Epidermal melanocyte (primary cell): ENCODE data around the gene LHX5.

Experiments used
- DNase-seq: peaks from one replicate; pipeline ENCODE4 v3.0.0; 2011; ENCODE audit warnings: low spot score; ENCODE audit not compliant: insufficient read length

The LHX5 gene

GRCh38 chr12:113440947-113441782, 30.5 kb downstream of the LHX5 start:
- DNase-seq = no peak

DNA sequence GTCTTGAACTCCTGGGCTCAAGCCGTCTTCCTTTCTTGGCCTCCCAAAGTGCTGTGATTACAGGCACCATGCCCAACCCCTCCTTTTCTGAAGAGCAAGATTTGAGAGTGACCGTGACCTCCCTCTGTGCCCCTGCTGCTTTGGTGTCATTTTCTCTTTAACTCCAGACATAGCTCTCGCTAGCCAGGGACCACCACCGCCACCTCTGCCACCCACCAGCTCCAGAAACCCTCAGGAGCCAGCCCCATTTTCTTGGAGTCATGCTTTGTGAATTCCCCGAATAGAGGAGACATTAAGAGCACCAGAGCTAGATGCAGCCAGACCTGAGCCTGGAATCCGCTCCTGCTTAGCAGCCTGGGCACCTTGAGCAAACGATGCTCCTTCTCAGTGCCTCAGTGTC, 31.3 kb downstream of the LHX5 start:
- DNase-seq = no peak

DNA sequence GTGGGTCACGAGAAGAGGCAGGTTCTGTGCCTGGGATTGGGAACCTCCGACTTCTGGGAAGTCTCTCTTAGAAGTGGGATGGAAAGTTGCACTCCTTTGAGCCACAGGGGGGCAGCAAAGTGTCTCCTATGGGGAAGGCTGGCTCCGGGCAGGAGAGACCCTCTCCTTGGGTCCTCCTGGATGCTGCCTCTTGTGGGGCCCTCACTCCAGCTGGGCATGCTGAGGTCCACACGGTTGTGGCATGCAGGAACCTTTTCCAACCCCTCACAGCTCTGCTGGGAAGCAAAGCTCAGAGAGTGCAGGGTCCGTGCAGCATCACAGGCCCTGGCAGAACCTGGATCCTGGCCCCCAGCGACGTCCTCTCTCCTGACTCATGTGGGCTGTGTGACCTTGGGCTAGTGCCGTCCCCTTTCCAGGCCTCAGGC, 32.1 kb downstream of the LHX5 start:
- DNase-seq = no peak

DNA sequence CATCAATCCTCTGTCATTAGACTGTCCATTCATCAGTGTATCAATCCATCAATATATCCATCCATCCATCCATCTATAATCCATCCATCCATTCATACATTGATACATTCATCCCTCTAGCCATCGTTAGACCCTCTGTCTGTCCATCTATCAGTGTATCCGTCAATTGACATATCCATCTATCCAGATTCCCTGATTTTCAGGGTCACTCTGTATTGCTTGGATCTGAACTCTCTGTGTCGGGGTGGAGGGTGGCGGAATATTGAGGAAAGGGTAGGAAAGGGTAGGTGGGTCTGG, 32.4 kb downstream of the LHX5 start:
- DNase-seq = no peak

- DNase-seq = no peak
Observed at GRCh38 chr12:113438523-113439300, 33.0 kb downstream of the LHX5 start.

GRCh38 chr12:113437729-113438100, 34.0 kb downstream of the LHX5 start:
- no peak for DNase-seq

- no peak for DNase-seq
Observed at GRCh38 chr12:113436993-113437728, 34.5 kb downstream of the LHX5 start.

DNA sequence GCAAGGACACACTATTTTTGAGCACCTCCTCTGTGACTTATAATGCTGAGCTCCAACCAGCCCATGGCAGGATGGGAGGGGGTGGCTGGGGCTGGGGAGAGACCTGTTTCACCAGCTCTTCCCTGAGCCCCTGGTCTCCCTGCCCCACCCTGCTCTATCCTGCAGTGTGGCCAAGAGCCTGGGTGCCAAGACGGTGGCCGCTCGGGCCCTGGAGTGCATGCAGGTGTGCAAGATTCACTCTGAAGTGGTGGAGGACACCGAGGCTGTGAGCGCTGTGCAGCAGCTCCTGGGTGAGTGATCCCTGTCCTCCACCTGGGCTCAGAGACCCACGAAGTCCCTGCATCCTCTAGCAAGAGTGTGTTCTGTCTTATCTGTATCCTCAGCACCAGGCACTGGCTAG, 35.1 kb downstream of the LHX5 start:
- DNase-seq = no peak

GRCh38 chr12:113435367-113435766, 36.3 kb downstream of the LHX5 start:
- DNase-seq = no peak

- DNase-seq = no peak
Observed at GRCh38 chr12:113432986-113433385, 38.7 kb downstream of the LHX5 start.

DNA sequence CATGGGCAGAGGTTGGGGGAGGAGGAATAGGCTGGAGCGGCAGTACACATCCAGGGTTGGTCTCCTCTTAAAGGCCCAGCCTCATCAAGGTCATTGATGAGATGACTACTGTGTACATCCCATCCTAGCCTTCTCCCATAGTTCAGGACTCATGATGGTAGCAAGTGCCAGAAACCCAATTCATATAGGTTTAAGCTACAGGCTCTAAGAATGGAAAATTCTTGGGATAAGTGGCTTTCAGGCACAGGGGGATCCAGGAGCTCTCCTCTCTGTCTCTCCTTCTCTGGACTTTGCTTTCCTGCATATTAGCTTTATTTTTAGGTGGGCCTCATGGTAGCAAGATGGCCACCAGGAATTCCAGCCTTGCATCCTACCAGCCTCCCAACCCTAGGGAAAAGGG, 43.2 kb downstream of the LHX5 start:
- no peak for DNase-seq

GRCh38 chr12:113427882-113428281, 43.8 kb downstream of the LHX5 start:
- DNase-seq = no peak

- no peak for DNase-seq
Observed at GRCh38 chr12:113425960-113426453, 45.7 kb downstream of the LHX5 start.

DNA sequence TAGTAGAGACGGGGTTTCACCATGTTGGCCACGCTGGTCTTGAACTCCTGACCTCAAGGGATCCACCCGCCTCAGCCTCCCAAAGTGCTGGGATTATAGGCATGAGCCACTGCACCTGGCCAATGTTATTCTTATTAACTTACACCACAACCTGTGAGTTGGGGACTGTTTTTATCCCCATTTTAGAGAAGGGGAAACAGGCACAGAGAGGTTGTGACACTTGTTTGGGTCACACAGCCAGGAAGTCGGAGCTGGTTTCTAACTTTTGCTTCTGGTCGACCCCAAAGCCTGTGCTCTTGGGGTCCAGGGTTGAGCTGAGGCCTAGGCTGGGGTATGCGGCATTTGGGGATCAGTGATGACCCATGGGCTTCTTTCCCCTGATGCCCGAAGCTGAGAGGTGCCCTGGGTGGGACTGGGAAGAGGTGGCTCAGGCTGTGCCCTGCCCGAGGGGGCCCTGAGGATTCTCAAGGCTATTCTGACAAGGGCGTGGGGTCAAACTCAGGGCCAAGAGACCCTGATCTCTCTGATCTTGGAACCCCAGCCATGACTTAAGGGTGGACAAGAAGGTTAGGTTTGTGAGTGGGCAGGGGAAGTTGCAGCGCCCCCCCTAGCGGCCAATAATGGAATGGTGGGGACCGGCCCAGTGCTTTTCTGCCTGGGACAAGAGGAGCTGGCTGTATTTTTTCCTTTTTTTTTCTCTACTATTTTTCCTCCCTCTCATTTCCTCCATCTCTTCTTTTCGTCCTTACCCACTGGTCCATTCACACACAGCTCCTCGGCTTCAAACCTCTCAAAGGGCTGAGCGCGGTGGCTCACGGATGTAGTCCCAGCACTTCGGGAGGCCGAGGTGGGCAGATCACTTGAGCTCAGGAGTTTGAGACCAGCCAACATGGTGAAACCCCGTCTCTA, 46.5 kb downstream of the LHX5 start:
- DNase-seq = peak; percentile 51

DNA sequence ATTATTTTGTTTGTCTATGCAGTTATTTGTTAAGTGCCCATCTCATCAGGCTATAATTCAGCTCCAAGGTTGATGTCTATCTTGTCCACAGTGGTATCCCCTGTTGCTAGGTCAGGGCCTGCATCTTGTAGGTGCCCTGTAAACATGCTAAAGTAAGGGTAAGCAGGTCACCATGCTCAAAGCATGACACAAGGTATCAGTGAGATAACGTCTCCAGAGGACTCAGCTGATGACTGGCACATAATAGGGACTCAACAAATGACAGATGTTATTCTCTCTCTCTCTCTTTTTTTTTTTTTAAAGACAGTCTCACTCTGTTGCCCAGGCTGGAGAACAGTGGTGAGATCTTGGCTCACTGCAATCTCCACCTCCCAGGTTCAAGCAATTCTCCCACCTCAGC, 47.2 kb downstream of the LHX5 start:
- no peak for DNase-seq

DNA sequence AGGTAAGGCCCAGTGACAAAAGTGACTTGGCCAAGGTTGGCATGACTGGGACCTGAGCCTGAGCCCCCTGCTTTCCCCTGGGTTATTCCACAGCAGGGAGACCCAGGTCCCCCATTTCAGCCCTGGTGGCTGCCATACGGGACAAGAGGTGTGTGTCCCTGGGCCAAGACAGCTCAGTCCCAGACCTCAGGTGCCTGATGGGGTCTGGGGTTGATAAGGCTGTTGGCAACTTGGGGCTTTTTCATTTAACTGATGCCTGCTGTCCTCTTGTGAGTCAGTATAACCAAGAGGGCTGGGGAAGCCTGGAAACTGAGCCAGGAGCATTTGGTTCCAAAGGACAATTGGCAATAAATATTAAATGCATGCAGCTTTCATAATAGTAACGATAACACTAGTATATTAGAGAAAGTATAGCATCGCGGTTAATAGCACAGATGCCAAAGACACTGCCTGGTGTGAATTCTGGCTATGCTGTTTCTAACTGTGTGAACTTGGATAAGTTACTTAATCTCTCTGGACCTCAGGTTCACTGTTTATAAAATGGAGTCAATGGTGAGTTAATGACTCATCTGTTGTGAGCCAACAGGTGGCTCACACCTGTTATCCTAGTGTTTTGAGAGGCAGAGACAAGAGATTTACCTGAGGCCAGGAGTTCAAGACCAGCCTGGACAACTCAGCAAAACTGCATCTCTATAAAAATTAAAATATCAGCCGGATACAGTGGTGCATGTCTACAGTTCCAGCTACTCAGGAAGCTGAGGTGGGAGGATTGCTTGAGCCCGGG, 48.6 kb downstream of the LHX5 start:
- DNase-seq = no peak

- peak; percentile 67 for DNase-seq
Observed at GRCh38 chr12:113422030-113422885, 49.4 kb downstream of the LHX5 start, which contains the start of gene SDSL. TSS of gene SDSL (plus strand) at chr12:113422380. CDS start at chr12:113427983, 5,603 bp downstream.

- no peak for DNase-seq
Observed at GRCh38 chr12:113420996-113421595, 50.6 kb downstream of the LHX5 start.
